Stimulated activated CD4-positive, alpha-beta T cell treated with anti-CD3 and anti-CD28 coated beads, Interleukin-4, amount 100 ng/mL, for 48 hours (primary cell): ENCODE measurements around the gene DHX30.
"Not testable (repeated sequence)": the region's sequence is repeated elsewhere in the genome, so short reads cannot be mapped to it uniquely, and the experiment has no call there.

Source experiments
- DNase-seq, 2 donors: peaks; one replicate each; pipeline ENCODE4 v3.0.0-alpha.2; 2020; ENCODE audit warnings: low read depth in 2 of 2

DHX30 gene

GRCh38 chr3:47813551-47814177 lies 10.7 kb downstream of the DHX30 start:
- no peak for DNase-seq

DNA sequence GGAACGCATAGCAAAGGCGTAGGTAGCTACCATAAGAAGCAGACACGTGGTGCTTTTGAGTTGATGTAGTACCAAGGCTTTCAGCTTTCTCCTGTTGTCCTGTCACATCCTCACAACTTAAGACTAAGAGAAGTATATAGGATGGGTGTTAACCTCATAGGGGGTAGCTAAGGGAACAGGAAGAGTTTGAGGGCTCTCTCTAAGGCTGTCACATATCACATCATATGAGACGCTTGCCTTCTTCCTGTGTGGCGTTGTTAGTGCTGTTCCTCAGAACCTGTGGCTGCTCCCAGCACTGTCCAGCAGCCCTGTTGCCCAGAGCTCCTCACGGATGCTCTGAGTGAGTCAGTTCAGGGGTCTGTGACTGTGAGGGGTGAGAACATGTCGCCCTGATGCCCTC lies 14.7 kb downstream of the DHX30 start:
- no peak for DNase-seq

DNA sequence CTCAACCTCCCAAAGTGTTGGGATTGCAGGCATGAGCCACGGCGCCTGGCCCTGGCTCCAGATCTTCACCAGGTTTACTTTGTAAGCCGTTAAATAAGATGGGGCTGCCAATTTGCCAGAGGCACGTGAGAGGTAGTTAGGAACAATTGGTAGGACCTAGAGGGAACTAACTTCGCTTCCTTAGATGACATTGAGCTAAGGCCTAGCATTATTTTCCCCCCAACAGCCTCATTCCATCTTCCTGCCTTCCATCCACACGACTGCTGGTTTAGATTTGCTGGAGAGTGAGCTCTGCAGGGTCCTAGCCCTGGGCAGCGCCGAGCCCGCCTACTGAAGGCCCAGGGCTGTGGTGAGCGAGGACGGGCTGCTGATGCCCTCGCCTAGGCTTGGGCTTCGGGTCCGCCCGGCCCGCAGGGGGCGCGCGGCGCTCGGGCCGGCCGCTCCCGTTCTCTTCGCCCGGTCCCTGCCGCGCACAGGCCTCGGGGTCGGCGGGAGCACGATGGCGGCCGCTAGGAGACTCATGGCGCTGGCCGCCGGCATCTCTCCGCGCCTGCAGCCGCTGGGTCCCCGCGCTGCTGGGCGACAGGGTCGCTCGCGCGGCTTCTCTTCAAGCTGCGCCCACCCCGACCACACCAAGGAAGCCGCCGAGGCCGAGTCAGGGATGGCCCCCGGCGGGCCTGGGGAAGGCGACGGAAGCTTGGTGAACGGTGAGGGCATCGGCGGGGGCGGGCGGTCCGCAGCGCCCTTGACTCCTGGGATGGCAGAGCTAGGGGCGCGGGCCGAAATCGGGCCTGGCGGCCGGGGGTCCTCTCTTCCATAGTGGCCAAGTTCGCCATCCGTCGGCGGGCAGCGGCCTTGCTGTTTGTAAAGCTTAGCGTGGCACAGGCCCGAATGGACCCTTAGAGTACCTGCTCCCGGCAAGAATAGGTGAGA lies 21.9 kb downstream of the DHX30 start:
- peak; percentile 71 to 76 for DNase-seq

GRCh38 chr3:47825590-47825989 lies 22.7 kb downstream of the DHX30 start:
- no peak for DNase-seq

- DNase-seq: not testable (repeated sequence)
Measured at GRCh38 chr3:47829482-47829881, 26.5 kb downstream of the DHX30 start.

- no peak for DNase-seq
Measured at GRCh38 chr3:47836986-47837385, 34.0 kb downstream of the DHX30 start.

GRCh38 chr3:47838503-47838902 lies 35.6 kb downstream of the DHX30 start:
- no peak for DNase-seq

- DNase-seq: no peak
Measured at GRCh38 chr3:47841786-47842349, 38.9 kb downstream of the DHX30 start.

DNA sequence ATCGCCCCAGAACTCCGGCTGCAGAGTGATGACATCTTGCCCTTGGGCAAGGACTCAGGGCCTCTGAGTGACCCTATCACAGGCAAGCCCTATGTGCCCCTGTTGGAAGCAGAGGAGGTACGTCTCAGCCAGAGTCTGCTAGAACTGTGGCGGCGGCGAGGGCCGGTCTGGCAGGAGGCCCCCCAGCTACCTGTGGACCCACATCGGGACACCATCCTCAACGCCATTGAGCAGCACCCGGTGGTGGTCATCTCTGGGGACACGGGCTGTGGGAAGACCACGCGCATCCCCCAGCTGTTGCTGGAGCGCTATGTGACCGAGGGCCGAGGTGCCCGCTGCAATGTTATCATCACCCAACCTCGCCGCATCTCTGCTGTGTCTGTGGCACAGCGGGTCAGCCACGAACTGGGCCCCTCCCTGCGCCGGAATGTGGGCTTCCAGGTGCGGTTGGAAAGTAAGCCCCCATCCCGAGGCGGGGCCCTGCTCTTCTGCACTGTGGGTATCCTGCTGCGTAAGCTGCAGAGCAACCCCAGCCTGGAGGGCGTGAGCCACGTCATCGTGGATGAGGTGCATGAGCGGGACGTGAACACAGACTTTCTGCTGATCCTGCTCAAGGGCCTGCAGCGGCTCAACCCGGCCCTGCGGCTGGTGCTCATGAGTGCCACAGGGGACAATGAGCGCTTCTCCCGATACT lies 43.4 kb downstream of the DHX30 start:
- DNase-seq: no peak

DNA sequence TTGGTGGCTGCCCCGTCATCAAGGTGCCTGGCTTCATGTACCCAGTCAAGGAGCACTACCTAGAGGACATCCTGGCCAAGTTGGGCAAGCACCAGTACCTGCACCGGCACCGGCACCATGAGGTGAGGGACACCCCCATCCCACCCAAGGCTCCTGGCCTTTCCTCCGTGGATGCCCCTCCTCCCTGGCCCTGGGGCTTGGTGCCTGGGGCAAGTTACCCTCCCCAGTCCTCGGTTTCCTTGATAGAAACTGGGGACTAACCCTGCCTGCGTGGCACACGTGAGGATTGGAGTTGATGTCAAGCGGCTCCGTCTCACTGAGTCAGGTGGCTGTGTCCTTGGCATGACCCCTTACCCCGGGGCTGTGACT lies 43.9 kb downstream of the DHX30 start:
- no peak for DNase-seq

DNA sequence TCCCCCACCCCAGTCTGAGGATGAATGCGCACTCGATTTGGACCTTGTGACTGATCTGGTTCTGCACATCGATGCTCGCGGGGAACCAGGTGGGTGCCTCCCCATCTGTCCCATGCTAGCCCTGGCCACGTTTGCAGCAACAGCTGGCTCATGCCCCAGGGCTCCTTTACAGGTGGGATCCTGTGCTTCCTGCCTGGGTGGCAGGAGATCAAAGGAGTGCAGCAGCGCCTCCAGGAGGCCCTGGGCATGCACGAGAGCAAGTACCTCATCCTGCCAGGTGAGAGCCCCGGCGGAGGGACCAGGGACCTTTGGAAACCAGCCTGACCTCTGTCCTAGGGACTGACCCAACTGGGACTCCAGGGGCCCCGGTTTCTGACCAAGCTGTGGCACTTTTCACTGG lies 44.3 kb downstream of the DHX30 start:
- DNase-seq: no peak

DNA sequence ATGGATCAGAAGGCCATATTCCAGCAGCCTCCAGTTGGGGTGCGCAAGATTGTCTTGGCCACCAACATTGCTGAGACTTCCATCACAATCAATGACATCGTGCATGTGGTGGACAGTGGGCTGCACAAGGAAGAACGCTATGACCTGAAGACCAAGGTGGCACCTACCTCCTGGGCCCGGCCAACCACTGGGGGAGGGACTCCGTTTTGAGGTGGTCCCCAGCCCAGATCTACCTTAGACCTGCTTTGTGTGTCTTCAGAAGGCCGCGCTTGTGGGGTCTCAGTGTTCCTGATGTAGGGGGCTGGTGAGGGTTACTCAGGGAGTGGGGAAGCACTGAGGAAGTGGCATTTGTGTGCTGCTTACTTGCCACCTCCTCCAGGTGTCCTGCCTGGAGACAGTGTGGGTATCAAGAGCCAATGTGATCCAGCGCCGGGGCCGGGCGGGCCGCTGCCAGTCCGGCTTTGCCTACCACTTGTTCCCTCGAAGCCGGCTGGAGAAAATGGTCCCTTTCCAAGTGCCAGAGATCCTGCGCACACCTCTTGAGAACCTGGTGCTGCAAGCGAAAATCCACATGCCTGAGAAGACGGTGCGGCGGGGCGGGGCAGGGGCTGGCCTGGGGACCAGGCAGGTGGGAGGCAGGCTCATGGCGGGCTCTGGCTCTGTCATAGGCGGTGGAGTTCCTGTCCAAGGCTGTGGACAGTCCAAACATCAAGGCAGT lies 45.0 kb downstream of the DHX30 start:
- DNase-seq: no peak

DNA sequence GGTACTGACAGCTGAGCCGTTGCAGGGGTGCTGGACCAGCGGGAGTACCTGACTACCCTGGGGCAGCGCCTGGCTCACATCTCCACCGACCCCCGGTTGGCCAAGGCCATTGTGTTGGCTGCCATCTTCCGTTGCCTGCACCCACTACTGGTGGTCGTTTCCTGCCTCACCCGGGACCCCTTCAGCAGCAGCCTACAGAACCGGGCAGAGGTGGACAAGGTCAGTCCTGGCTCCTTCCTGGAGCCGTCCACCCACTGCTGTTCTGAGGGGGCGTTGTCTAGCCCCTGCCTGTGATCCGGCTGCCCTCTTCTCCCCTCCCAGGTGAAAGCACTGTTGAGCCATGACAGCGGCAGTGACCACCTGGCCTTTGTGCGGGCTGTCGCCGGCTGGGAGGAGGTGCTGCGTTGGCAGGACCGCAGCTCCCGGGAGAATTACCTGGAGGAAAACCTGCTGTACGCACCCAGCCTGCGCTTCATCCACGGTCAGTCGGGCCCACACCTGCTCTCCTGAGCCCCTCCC lies 45.7 kb downstream of the DHX30 start:
- DNase-seq: no peak

DNA sequence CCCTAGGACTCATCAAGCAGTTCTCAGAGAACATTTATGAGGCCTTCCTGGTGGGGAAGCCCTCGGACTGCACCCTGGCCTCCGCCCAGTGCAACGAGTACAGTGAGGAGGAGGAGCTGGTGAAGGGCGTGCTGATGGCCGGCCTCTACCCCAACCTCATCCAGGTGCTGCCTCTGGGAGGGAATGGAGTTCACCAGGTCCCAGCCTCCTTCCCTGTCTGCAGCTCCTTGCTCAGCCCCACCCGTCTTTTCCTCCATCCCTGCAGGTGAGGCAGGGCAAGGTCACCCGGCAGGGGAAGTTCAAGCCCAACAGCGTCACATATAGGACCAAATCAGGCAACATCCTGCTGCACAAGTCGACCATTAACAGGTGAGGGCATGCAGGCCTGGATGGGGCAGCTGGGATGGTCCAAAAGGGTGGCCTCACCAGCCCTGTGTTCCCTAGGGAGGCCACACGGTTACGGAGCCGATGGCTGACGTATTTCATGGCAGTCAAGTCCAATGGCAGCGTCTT lies 46.3 kb downstream of the DHX30 start:
- DNase-seq: no peak

- no peak for DNase-seq
Measured at GRCh38 chr3:47849699-47850563, 47.0 kb downstream of the DHX30 start.

DNA sequence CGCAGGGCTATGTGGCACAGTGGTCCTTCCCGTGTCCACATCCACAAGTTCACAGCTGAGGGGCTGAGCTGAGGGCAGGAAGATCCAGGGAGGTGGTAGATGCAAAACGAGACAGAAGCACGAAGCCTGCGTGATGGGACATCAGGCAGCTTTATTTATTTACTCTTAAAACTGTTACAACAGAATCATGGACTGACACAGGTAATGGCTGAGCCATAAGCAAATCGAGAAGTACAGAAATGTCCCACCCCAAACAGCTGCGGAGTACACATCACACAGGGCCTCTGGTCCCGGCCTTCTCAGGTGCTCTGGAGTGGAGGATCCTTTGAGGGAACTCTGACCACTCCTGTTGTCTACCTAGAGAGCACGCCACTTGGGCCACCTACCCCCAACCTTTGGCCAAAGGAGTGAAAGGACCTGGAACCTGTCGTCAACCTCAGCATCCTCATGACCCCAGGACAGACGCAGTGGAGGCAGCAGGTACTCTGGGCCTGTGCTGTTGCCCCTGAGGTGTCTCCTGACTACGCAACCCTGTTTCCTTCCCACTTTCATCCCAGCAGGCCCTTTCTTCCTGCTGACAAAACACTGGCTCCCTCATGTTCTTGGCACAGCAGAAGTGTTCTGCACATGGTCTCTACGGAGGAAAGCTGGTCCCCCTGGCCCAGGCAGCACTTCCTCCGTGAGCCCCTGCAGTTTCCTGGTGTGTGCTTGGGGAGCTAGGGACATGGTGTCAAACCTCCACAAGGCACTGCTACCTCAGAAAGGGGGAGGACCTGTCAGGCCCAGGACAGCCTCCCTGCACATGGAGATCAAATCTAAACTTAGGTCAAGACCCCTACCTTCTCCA lies 47.8 kb downstream of the DHX30 start:
- no peak for DNase-seq

DNA sequence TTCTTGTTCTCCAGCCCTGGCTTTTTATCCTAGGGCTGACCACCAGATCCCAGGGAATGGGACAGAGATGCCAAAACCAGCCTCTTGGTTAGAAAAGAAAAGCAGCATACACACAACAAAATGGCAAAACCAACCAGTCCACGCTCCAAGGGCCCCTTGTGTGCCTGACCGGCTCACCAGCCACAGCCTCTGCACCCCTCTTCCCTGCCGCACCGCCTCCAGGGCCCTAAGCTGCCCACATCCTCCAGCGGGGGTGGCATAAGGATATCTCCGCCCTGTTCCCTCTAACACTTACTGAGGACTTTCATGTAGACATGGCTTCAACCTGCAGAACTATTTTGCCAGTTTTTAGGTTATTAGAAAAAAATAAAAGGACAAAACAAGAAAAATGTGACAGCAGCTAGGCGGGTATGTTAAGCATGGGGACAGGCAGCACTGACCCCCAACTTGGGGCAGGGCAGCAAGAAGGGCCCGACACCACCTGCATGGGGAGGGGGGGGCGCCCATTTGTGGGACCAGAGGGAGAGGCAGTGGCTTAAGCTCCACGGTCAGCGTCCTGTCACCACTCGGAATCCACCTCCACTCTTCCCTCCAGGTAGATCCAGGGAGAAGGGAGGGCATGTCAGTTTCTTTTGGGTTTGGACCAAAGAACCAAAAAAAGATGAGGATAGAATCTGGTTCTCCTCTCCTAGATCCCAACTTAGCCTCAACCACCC lies 49.1 kb downstream of the DHX30 start:
- DNase-seq: no peak
